ENCODE results near the gene CTCFL.
"Not testable (repeated sequence)": the region's sequence is repeated elsewhere in the genome, so short reads cannot be mapped to it uniquely, and the experiment has no call there.

The CTCFL gene

GRCh38 chr20:57507477-57507876 lies 17.5 kb downstream of the CTCFL start:
- DNase-seq (ENCODE audit: low read depth) = no peak

- no peak for DNase-seq (ENCODE audit: low read depth)
Observed at GRCh38 chr20:57505979-57506378, 19.0 kb downstream of the CTCFL start.

- DNase-seq (ENCODE audit: low read depth) = no peak
Observed at GRCh38 chr20:57504411-57504810, 20.5 kb downstream of the CTCFL start.

GRCh38 chr20:57503035-57503658 lies 21.8 kb downstream of the CTCFL start:
- DNase-seq (ENCODE audit: low read depth) = no peak

- DNase-seq (ENCODE audit: low read depth) = no peak
Observed at GRCh38 chr20:57502336-57502700, 22.6 kb downstream of the CTCFL start.

- DNase-seq (ENCODE audit: low read depth) = no peak
Observed at GRCh38 chr20:57501461-57502335, 23.2 kb downstream of the CTCFL start.

GRCh38 chr20:57500962-57501361 lies 24.0 kb downstream of the CTCFL start:
- no peak for DNase-seq (ENCODE audit: low read depth)

GRCh38 chr20:57500235-57500634 lies 24.7 kb downstream of the CTCFL start:
- DNase-seq (ENCODE audit: low read depth) = no peak

GRCh38 chr20:57499676-57500075 lies 25.3 kb downstream of the CTCFL start:
- DNase-seq (ENCODE audit: low read depth) = no peak

GRCh38 chr20:57498425-57499400 lies 26.2 kb downstream of the CTCFL start:
- DNase-seq (ENCODE audit: low read depth) = no peak

GRCh38 chr20:57496592-57496991 lies 28.3 kb downstream of the CTCFL start:
- no peak for DNase-seq (ENCODE audit: low read depth)

GRCh38 chr20:57495978-57496377 lies 29.0 kb downstream of the CTCFL start:
- no peak for DNase-seq (ENCODE audit: low read depth)

GRCh38 chr20:57493091-57493615 lies 31.8 kb downstream of the CTCFL start:
- DNase-seq (ENCODE audit: low read depth) = no peak

- DNase-seq (ENCODE audit: low read depth) = no peak
Observed at GRCh38 chr20:57491373-57491772, 33.6 kb downstream of the CTCFL start.

GRCh38 chr20:57488277-57488676 lies 36.7 kb downstream of the CTCFL start:
- not testable (repeated sequence) for DNase-seq (ENCODE audit: low read depth)

GRCh38 chr20:57485770-57486169 lies 39.2 kb downstream of the CTCFL start:
- DNase-seq (ENCODE audit: low read depth) = no peak

- DNase-seq (ENCODE audit: low read depth) = no peak
Observed at GRCh38 chr20:57484772-57485171, 40.2 kb downstream of the CTCFL start.

- no peak for DNase-seq (ENCODE audit: low read depth)
Observed at GRCh38 chr20:57483287-57484050, 41.5 kb downstream of the CTCFL start.

- no peak for DNase-seq (ENCODE audit: low read depth)
Observed at GRCh38 chr20:57482796-57483195, 42.1 kb downstream of the CTCFL start.

GRCh38 chr20:57482148-57482547 lies 42.8 kb downstream of the CTCFL start:
- no peak for DNase-seq (ENCODE audit: low read depth)

GRCh38 chr20:57481281-57481711 lies 43.6 kb downstream of the CTCFL start:
- DNase-seq (ENCODE audit: low read depth) = no peak

Data from GM04504 (cell line).